ENCODE data around the gene SYT5.

DNA sequence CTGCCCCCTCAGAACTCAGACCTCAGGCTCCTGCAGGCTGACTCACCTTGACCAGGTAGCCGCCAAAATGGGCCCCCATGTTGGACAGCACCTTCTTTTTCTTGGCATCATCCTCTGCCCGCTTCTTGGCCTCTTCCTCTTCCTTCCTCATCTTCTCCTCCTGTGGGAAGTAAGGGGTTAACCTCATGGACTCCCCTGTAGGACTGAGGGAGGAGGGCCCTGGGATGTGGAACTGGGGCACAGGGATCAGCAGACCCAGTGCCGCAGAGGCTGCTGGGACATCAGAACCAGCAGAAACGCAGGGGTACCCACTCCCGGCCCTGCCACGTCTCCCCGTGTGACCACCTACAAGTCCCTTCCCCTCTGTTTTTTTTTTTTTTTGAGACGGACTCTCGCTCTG is 42.2 kb downstream of the SYT5 start:
- TF ChIP-seq, protein P1, sequence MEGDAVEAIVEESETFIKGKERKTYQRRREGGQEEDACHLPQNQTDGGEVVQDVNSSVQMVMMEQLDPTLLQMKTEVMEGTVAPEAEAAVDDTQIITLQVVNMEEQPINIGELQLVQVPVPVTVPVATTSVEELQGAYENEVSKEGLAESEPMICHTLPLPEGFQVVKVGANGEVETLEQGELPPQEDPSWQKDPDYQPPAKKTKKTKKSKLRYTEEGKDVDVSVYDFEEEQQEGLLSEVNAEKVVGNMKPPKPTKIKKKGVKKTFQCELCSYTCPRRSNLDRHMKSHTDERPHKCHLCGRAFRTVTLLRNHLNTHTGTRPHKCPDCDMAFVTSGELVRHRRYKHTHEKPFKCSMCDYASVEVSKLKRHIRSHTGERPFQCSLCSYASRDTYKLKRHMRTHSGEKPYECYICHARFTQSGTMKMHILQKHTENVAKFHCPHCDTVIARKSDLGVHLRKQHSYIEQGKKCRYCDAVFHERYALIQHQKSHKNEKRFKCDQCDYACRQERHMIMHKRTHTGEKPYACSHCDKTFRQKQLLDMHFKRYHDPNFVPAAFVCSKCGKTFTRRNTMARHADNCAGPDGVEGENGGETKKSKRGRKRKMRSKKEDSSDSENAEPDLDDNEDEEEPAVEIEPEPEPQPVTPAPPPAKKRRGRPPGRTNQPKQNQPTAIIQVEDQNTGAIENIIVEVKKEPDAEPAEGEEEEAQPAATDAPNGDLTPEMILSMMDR (IDR thresholded peaks at IDR 0.05; ENCODE audit: poor library complexity): no peak
- no peak for TF ChIP-seq EZH2phosphoT487 (IDR thresholded peaks at IDR 0.05; ENCODE audit: low read depth, severe bottlenecking, unreplicated experiment)

Data from hepatocyte (in vitro differentiated cells).